Parathyroid adenoma (tissue), 2 donors: Measurements from ENCODE around the gene UNG.

ENCODE experiments used
- H2AFZ ChIP-seq: fragments of 300-600 bp; sonication (generic); one replicate; pipeline ENCODE4 v1.7.0; 2017; ENCODE audit warnings: antibody characterized with exemption, mild to moderate bottlenecking
- H3K27ac ChIP-seq: fragments of 300-600 bp; sonication (generic); one replicate; pipeline ENCODE4 v1.7.0; 2017
- H3K27me3 ChIP-seq: fragments of 300-600 bp; sonication (generic); one replicate; pipeline ENCODE4 v1.7.0; 2017; ENCODE audit warnings: low read length; ENCODE audit not compliant: control insufficient read depth, insufficient read depth
- H3K36me3 ChIP-seq: fragments of 300-600 bp; sonication (generic); one replicate; pipeline ENCODE4 v1.7.0; 2017; ENCODE audit warnings: low read length; ENCODE audit not compliant: control insufficient read depth, insufficient read depth
- H3K4me1 ChIP-seq: fragments of 300-600 bp; sonication (generic); one replicate; pipeline ENCODE4 v1.7.0; 2017; ENCODE audit warnings: control low read depth
- H3K4me2 ChIP-seq: fragments of 300-600 bp; sonication (generic); one replicate; pipeline ENCODE4 v1.7.0; 2017; ENCODE audit warnings: low read length
- H3K4me3 ChIP-seq: fragments of 300-600 bp; sonication (generic); one replicate; pipeline ENCODE4 v1.7.0; 2017; ENCODE audit warnings: low read depth, low read length
- H3K79me2 ChIP-seq: fragments of 300-600 bp; sonication (generic); one replicate; pipeline ENCODE4 v1.7.0; 2017; ENCODE audit warnings: control low read depth
- H3K9ac ChIP-seq: fragments of 300-600 bp; sonication (generic); one replicate; pipeline ENCODE4 v1.7.0; 2017; ENCODE audit warnings: mild to moderate bottlenecking
- H3K9me3 ChIP-seq: fragments of 300-600 bp; sonication (generic); one replicate; pipeline ENCODE4 v1.7.0; 2017; ENCODE audit warnings: low read length; ENCODE audit not compliant: control insufficient read depth
- CTCF ChIP-seq: fragments of 300-600 bp; sonication (generic); IDR thresholded peaks from one replicate; pipeline ENCODE4 v1.7.0; 2017; ENCODE audit warnings: antibody characterized with exemption, mild to moderate bottlenecking
- donor health status: primary hyperparathyroidism.

The UNG gene

GRCh38 chr12:109099431-109100020 lies 2.1 kb downstream of the UNG start:
- no peak overlapping the region for H3K9ac ChIP-seq
- H3K4me3 ChIP-seq: peak overlapping the region; percentile 89

GRCh38 chr12:109100741-109101140 lies 3.3 kb downstream of the UNG start:
- Histone ChIP-seq H3K4me2 (no peak overlapping the region), H3K79me2 (peaks cover 30% of the 10 kb centered on the region), H2AFZ (no peak overlapping the region), H3K27ac (no peak overlapping the region), H3K27me3 (no peaks in the 10 kb centered on the region), H3K9ac (no peak overlapping the region), H3K4me3 (no peak overlapping the region), H3K4me1 (peaks cover 12% of the 10 kb centered on the region), H3K9me3 (no peaks in the 10 kb centered on the region), H3K36me3 (no peaks in the 10 kb centered on the region)
- TF ChIP-seq CTCF: no peak

More at GRCh38 chr12:109099431-109100020, 2.1 kb downstream of the UNG start:
- no peaks in the 10 kb centered on the region for H3K9me3 ChIP-seq
- H3K36me3 ChIP-seq: no peaks in the 10 kb centered on the region
- peak overlapping the region; percentile 97 for H3K4me2 ChIP-seq
- H3K4me1 ChIP-seq: peaks cover 12% of the 10 kb centered on the region
- peaks cover 30% of the 10 kb centered on the region for H3K79me2 ChIP-seq
- no peak for TF ChIP-seq CTCF
- no peaks in the 10 kb centered on the region for H3K27me3 ChIP-seq
- no peak overlapping the region for H2AFZ ChIP-seq
- peak overlapping the region; percentile 93 for H3K27ac ChIP-seq

GRCh38 chr12:109102491-109102890 lies 5.1 kb downstream of the UNG start:
- no peaks in the 10 kb centered on the region for H3K9me3 ChIP-seq
- no peaks in the 10 kb centered on the region for H3K27me3 ChIP-seq
- no peak overlapping the region for H3K4me3 ChIP-seq
- peaks cover 30% of the 10 kb centered on the region for H3K79me2 ChIP-seq
- H3K9ac ChIP-seq: no peak overlapping the region
- no peaks in the 10 kb centered on the region for H3K36me3 ChIP-seq
- H3K4me2 ChIP-seq: no peak overlapping the region
- peaks cover 10% of the 10 kb centered on the region for H3K4me1 ChIP-seq
- H3K27ac ChIP-seq: no peak overlapping the region
- TF ChIP-seq CTCF: no peak
- H2AFZ ChIP-seq: no peak overlapping the region

GRCh38 chr12:109105176-109105575 lies 7.8 kb downstream of the UNG start:
- H3K4me1 ChIP-seq: peaks cover 2% of the 10 kb centered on the region
- no peaks in the 10 kb centered on the region for H3K27me3 ChIP-seq
- no peak overlapping the region for H2AFZ ChIP-seq
- H3K27ac ChIP-seq: no peak overlapping the region
- no peaks in the 10 kb centered on the region for H3K36me3 ChIP-seq
- H3K9ac ChIP-seq: no peak overlapping the region
- no peak overlapping the region for H3K4me3 ChIP-seq
- H3K79me2 ChIP-seq: peaks cover 22% of the 10 kb centered on the region
- no peak overlapping the region for H3K4me2 ChIP-seq
- H3K9me3 ChIP-seq: no peaks in the 10 kb centered on the region
- TF ChIP-seq CTCF: no peak

GRCh38 chr12:109109746-109110350 lies 12.5 kb downstream of the UNG start:
- H3K9ac ChIP-seq: no peak overlapping the region

More at GRCh38 chr12:109109746-109110350, 12.5 kb downstream of the UNG start:
- peaks cover 11% of the 10 kb centered on the region for H3K79me2 ChIP-seq
- no peaks in the 10 kb centered on the region for H3K27me3 ChIP-seq
- H3K27ac ChIP-seq: peak overlapping the region; percentile 95
- peaks cover 30% of the 10 kb centered on the region for H3K4me1 ChIP-seq
- no peak overlapping the region for H3K4me3 ChIP-seq
- peak overlapping the region; percentile 63 for H2AFZ ChIP-seq
- no peaks in the 10 kb centered on the region for H3K36me3 ChIP-seq
- TF ChIP-seq CTCF: no peak
- H3K9me3 ChIP-seq: no peaks in the 10 kb centered on the region
- no peak overlapping the region for H3K4me2 ChIP-seq
